Measurements from ENCODE around the gene CRAMP1.

The CRAMP1 gene

DNA sequence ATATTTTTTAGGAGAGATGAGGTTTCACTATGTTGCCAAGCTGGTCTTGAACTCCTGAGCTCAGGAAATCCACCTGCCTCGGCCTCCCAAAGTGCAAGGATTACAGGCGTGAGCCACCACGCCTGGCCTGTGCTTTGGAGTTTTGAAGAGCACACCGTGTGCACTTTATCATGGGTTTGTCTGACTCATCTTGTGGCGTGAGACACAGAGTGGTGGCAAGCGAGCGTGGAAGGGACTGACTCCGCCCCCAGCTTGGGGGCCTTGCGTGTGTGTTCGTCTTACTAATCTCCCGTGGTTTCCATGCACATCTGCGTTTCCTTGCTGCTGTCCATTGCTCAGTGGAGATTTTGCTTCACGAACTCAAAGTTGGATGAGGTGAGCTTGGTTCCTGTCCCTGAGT, 22.9 kb downstream of the CRAMP1 start:
- DNase-seq (ENCODE audit: low spot score) = no peak

DNA sequence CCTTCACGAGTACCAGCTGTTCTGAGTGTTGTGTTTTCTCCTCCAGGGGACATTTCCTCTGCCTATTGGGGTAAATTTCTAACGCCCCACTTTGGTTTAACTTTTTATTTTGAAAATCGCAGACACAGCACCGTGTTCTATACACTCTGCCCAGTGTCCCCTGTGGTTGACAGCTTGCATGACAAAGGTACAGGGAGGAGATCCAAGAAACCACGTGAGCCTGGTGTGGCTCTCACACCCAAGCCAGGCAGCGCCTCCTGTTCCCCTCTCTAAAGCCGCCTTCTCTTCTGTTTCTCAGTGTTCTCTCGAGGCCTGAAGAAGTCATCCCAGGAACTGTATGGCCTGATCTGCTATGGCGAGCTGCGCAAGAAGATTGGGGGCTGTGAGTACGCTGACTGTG, 25.4 kb downstream of the CRAMP1 start:
- DNase-seq (ENCODE audit: low spot score) = no peak

DNA sequence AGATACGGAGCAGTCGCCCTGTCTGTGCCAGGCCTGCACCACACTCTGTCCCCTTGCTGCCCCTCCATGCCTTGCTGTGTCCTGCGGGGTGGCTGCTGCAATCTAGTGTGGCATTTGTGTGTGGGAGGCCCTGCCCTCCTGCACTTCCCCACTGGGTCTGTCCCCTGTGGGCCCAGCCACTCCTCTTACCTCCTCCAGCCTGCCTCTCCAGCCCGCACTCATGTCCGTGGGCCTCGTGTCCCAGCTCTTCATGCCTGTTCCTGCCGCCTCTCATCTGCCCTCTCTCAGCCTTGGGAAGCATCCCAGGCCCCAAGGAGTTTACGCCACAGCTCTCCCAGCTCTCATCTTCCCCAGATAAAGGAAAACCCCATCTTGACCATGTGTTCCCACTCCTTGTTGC, 26.6 kb downstream of the CRAMP1 start:
- DNase-seq (ENCODE audit: low spot score) = no peak

DNA sequence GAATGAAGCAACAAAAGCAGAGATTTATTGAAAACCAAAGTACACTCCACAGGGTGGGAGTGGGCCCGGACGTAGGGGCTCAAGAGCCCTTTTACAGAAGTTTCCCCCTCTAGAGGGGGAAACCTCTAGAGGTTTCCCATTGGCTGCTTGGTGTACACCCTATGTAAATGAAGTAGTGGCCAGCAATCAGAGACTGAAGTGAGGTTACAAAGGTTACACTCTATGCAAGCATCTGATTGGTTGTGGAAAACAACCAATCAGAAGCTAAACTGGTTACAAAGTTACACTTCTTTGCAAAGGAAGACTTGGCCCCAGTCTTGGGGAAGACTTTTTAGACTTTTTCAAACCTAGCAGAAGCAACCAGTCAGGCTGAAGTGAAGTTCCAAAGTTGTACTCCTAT, 27.1 kb downstream of the CRAMP1 start:
- DNase-seq (ENCODE audit: low spot score) = no peak

DNA sequence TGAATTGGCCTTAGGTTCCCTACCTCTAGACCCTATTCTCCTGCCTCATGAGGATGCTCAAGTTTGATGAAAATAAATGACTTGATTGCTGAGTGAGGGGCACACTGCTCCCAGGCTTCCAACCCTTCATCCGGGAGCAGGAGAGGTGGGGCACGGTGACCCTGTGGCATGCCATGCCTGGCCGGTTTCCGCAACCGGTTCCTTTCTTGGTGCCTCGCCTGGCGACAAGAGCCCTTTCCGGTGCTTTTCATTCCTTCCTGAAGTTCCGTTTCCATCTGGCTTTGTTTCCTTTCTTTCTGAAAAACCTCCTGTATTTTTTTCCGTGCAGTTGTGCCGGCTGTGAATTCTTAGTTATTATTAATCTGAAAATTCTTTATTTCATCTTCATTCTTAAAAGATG, 27.7 kb downstream of the CRAMP1 start:
- DNase-seq (ENCODE audit: low spot score) = peak; percentile 55

DNA sequence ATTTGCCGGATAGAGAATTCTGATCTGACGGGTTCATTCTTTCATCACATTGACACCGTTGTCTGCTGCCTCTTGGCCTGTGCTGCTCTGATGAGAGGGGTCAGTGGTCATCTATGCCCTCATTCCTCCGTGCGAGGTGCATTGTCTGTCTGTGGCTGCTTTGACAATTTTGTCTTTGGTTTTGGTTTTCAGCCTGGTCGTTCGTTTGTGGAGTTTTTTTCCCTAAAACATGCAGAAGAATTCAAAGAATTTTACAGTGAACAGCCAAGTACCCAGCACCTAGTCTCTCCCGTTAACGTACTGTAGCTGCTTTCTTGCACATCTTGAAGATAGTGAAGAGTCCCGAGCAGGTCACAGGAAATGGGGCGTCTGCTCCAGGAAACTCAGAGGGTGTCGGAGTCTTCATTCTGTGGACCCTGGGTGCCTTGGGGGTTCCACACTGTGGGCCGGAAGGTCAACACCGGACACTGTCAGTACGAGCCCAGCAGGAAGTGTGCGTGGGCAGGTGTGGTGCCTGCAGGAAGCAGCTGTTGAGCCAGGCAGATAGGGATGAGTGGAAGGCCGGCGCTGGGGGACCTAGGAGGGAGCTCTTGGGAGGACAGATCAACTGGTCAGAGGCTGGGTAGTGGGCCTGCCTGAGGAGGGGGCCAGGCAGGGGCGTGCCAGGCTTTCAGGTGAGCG, 28.2 kb downstream of the CRAMP1 start:
- DNase-seq (ENCODE audit: low spot score) = peak; percentile 61

DNA sequence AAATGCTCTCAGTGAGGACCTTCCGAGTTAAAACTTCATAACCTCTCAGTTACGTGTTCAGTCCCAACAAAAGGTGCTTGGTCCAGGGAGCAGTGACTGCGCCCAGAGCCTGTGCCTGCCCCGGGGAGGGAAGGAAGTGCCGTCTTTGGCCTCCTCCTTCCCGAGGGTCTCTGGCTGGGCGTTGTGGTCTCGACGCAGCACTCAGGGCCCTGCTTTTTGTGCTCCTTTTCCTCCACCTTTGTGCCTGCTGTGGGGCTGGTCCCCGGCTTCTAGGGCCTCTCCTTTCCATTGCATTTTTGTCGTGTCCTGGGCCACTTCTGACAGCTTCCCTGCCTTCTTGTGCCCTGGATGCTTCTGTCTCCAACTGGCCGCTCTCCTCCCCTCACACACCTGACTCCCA, 29.1 kb downstream of the CRAMP1 start:
- no peak for DNase-seq (ENCODE audit: low spot score)

DNA sequence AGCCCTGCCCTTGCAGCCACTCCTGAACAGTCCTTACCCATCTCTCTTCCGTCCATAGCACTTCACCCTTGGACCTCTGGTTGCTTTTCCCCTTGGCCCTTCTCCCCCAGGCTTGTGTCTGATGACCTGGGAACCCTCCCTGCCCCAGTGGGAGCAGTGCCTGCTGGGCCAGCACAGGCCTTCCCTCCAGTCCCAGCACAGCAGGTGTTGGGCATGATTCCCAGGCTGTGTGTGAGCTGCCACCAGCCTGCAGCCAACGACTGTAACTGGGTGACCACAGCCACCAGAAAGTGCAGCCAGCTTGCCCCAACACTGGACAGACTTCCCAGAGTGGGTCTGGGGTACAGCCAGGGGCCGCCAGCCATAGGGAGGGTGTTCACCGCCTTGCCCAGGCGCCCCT, 30.0 kb downstream of the CRAMP1 start:
- no peak for DNase-seq (ENCODE audit: low spot score)

DNA sequence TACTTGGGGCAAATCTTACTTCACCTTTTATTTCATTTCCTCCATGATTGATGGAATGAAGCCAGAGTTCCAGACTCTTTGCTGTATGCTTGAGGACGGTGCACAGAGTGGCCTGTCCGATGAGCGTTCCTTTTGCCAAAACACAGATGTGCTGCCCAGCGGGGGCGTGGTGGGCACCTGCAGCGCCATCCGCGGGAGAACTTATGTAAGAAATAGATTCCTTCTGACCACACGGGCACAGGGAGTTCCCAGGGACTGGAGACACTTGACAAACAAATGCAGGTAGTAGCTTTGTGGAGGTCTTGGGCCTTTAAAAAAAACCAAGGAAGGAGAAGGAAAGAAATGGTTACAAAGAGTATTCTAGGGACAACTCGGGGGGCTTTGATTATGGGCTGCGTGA, 30.6 kb downstream of the CRAMP1 start:
- DNase-seq (ENCODE audit: low spot score) = no peak

DNA sequence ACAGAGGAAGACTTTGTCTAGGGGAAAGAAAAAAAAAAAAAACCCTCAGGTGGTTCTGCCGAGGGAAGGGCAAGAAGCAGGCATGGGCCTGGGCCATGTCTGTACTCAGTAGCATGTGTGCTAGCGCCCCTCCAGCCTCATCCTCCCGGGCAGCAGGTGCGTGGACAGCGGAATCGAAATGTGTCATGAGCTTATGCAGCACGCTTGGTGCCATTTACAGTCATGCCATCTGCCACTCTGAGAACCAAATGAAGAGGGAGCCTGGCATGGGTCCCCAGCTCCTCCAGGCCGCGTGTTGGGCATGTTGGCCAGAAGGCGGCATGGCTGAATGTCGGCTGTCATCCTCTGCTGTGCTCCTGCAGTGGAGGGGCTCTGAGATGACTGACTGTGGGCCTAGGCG, 31.4 kb downstream of the CRAMP1 start:
- DNase-seq (ENCODE audit: low spot score) = no peak

DNA sequence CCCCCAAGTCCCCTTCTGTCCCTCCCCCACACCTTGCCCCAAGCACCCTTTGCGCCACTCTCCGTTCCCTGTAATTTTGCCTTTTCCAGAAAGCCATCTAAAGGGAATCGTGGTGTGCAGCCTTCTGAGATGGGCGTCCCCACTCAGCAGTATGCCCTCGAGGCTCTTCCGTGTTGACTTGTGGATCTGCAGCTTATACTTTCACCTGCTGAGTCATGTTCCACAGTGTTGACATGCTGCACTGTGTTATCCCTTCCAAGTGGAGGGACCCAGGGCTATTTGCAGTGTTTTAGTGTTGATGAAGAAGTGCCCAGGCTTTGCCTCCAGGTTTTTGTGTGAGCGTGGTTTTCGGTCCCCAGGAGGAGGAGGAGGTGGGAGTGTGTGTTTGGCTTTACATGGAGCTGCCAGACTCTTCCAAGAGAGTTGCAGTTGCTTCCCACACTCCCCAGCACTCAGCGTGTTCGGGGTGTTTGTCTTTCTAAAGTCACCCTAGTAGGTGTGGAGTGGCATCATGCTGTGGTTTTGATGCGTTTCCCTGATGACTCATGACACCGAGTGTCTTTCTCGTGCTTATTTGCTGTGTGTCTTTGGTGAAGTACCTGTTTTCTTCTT, 33.9 kb downstream of the CRAMP1 start:
- DNase-seq (ENCODE audit: low spot score) = no peak

DNA sequence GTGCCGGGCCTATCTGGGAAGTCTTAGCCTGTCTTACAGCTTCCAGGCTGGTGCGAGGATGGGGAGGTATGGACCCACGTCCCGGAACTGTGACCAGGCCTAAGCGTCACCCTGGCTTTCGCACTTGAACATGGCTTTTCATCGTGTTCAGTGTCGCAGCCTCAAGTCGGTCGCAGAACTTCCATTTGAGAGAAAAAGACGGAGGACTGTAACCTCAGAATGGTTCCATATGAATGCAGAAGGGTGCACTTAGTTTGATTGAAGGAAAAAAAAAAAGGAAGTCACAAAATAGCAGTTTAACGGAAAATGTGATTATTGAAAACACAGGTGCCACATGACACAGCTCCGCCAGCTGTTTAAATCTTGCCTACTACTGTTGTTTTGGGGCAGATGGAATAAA, 35.7 kb downstream of the CRAMP1 start:
- DNase-seq (ENCODE audit: low spot score) = no peak

DNA sequence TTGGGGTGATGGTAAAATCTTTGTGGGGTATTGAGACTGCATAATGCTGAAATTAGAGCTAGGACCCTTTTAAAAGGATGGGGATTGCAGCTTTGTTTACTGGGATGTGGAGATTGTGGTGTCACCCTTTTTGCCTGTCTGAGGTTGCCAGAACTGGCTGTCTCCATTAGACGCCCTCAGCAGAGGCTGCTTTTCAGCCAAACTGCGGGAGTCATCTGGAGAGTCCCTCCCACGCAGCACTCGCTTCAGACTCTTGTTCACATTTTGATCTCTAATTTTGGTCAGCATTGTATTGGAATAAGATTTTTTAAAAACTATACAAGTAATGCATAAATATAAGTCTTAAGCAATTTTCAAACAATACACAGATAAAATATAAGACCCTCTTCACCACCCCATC, 38.0 kb downstream of the CRAMP1 start:
- no peak for DNase-seq (ENCODE audit: low spot score)

DNA sequence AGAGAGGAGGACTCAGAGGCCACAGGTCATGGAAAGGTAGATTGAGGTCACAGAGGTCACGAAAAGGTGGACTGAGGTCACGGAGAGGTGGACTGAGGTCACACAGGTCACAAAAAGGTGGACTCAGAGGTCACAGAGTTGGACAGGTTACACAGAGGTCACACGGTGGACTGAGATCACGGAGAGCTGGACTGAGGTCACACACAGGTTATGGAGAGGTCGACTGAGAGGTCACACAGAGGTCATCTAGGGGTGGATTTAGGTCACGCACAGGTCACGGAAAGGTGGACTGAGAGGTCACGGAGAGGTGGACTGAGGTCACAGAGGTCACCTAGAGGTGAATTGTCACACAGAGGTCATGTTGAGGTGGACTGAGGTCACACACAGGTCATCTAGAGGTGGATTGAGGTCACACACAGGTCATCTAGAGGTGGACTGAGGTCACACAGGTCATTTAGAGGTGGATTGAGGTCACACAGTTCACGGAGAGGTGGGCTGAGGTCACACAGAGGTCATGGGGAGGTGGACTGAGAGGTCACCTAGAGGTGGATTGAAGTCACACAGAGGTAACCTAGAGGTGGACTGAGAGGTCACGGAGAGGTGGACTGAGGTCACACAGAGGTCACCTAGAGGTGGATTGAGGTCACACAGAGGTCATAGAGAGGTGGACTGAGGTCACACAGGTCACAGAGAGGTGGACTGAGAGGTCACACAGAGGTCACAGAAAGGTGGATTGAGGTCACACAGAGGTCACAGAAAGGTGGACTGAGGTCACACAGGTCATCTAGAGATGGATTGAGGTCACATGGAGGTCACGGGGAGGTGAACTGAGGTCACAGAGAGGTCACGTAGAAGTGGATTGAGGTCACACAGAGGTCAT, 39.2 kb downstream of the CRAMP1 start:
- DNase-seq (ENCODE audit: low spot score) = no peak

DNA sequence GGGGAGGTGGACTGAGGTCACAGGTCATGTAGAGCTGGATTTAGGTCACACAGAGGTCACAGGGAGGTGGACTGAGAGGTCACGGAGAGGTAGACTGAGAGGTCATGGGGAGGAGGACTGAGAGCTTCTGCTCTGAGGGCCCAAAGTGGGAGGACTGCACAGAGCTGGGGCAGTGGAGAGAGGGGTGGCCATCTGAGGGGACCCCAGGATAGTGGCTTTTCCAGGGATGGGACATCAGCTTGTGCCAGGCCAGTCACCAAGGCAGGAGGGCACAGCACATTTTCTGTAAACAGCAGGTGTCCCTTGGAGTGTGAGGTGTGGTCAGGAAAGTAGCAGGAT, 39.8 kb downstream of the CRAMP1 start:
- no peak for DNase-seq (ENCODE audit: low spot score)

DNA sequence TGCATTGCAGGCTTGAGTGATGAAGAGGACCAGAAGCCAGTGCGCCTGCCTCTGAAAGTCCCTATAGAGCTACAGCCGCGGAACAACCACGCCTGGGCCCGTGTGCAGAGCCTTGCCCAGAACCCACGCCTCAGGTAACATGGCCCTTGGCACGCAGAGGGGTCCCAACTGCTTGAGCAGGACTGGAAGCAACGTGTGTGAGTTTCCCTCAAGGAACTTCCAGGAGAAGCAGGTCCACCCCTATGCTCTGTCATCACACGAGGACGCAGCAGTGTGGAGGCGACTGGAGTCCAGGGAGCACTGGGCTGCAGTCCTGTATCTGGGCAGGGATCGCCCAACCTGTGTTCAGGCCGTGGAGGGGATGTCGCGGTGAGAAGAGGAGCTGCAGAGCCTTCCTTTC, 40.9 kb downstream of the CRAMP1 start:
- DNase-seq (ENCODE audit: low spot score) = no peak

DNA sequence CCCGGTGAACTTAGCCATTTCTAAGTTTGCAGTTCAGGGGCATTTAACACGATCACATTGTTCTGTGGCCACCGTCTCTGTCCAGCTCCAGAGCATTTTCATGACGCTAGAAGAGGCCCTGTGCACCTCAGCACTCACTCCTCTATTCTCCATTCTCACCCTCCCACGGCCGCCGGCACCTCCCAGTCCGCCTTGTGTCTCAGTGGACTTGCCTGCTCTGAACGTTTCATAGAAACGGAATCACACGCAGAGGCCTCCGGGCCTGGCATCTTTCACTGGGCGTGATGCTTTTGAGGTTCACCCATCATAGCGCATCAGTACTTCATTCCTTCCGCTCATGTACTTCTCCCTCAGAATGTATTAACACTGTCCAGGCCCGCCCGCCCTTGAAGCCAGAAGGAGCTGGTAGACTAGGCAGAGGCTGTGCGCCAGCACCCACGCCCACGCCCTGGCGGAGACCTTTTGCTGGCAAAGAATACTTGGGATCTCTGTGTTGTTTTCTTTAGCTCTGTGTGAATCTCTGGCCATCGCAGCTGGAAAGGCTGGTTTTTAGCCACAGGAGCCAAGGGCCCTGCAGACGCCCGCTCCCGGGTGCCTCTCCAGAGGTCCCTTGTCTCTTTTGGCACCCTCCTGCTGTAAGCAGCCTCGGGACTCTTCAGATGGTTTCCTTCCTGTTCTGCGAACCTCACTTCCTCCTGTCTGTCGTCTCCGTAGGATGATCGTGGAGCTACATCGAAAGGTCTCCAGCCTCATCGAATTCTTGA, 42.5 kb downstream of the CRAMP1 start:
- DNase-seq (ENCODE audit: low spot score) = no peak

DNA sequence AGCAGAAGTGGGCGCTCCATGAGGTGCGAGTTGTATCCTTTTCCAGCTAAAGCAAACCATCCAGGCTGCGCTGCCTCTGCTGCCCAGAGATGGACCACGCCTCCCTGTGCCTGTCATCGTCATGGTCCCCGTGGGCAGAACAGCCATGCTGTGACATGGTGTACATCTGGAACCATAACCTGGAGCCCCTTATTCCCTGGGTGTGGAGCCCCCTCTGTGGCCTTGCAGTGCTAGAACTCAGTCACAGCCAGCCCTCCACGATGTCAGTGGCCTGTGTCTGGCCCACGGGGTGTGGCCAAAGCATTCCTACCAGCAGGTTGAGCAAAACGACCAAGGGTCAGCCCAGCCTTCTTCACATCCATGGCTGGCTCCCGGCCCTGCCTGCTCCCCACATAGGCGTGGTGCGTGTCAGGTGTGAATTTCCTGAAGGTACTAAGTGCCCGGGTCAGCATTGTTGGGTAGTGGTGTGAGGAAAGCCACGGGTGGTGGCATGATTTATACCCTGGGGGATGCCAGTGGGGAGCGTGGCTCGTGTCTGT, 43.2 kb downstream of the CRAMP1 start:
- no peak for DNase-seq (ENCODE audit: low spot score)

DNA sequence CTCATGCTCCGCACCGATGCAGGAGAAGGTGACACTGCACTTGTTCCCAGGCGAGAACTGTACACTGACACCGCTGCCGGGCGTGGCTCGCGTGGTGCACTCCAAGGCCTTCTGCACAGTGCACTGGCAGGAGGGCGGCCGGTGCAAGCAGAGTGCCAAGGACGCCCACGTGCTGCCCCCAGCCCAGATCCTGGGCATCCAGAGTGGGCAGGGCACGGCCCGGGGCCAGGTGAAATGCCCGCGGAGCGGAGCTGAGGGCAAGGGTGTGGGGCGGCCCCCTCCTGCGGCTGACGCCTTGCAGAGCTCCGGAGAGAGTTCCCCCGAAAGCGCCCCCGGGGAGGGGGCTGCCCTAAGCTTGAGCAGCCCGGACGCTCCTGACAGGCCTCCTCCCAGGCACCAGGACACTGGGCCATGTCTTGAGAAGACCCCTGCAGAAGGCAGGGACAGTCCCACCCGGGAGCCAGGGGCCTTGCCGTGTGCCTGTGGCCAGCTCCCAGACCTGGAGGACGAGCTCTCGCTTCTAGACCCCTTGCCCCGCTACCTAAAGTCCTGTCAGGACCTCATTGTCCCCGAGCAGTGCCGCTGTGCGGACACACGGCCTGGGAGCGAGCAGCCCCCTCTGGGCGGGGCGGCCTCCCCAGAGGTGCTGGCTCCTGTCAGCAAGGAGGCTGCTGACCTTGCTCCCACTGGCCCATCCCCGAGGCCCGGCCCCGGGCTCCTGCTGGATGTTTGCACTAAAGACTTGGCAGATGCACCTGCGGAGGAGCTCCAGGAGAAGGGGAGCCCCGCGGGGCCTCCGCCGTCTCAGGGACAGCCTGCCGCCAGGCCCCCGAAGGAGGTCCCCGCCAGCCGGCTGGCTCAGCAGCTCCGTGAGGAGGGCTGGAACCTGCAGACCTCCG, 44.0 kb downstream of the CRAMP1 start:
- no peak for DNase-seq (ENCODE audit: low spot score)

DNA sequence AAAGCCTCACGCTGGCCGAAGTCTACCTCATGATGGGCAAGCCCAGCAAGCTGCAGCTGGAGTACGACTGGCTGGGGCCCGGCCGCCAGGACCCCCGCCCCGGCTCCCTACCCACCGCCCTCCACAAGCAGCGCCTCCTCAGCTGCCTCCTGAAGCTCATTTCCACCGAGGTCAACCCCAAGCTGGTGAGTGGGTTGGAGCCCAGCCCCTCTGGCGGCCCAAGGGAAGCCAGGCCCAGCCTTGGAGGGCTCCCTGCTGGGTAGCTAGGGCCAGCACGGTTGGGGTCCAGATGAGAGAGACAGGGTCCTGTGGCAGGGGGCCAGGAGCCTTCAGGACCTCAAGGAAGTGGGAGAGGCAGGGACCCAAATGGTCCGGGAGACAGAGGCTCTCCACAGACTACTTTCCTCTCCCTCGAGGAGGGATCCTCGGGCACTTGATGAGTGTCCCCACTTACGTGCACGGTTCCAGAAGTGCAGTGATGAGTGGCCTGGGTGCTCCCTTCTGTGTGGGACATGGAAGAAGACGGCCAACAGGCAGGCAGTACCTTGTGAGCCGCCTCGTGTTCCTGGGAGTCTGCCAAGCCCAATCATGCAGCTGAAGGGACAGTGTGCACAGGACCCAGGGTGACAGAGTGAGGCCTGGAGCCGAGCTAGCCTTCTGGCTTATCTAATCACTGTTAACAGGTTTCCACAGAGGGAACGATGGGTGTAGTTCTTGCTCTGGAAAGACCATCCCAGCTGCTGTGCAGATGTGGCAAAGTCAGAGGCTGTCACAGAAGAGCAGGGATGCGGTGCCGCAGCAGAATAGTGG, 44.9 kb downstream of the CRAMP1 start:
- no peak for DNase-seq (ENCODE audit: low spot score)
